Measurements from ENCODE around the gene FBRS.

- TF ChIP-seq EZH2phosphoT487 (IDR thresholded peaks at IDR 0.05; ENCODE audit: low read depth, severe bottlenecking, unreplicated experiment): no peak
- no peak for TF ChIP-seq CTCF (IDR thresholded peaks at IDR 0.05; ENCODE audit: poor library complexity)
Observed at GRCh38 chr16:30626236-30626635, 32.0 kb upstream of the FBRS start.
